Retinal pigment epithelial cell (primary cell): Measurements from ENCODE around the gene ASB5.

ENCODE experiments used
- DNase-seq: peaks from one replicate; pipeline ENCODE4 v3.0.0-alpha.2; 2010; ENCODE audit warnings: low read depth
- H3K4me3 ChIP-seq: 2 replicates; pipeline ENCODE4 v1.5.1; 2011; ENCODE audit warnings: mild to moderate bottlenecking, low read length, control low read depth, moderate library complexity
- TF ChIP-seq, protein P1 (sequence below): conservative IDR thresholded peaks from 2 replicates; pipeline ENCODE4 v1.5.1; 2011; ENCODE audit warnings: low read depth, low read length, control low read depth, inconsistent platforms

Gene ASB5

GRCh38 chr4:176189891-176190795, 78.9 kb downstream of the ASB5 start:
- TF ChIP-seq, protein P1, sequence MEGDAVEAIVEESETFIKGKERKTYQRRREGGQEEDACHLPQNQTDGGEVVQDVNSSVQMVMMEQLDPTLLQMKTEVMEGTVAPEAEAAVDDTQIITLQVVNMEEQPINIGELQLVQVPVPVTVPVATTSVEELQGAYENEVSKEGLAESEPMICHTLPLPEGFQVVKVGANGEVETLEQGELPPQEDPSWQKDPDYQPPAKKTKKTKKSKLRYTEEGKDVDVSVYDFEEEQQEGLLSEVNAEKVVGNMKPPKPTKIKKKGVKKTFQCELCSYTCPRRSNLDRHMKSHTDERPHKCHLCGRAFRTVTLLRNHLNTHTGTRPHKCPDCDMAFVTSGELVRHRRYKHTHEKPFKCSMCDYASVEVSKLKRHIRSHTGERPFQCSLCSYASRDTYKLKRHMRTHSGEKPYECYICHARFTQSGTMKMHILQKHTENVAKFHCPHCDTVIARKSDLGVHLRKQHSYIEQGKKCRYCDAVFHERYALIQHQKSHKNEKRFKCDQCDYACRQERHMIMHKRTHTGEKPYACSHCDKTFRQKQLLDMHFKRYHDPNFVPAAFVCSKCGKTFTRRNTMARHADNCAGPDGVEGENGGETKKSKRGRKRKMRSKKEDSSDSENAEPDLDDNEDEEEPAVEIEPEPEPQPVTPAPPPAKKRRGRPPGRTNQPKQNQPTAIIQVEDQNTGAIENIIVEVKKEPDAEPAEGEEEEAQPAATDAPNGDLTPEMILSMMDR = no peak
- no peak for DNase-seq
- H3K4me3 ChIP-seq = no peak overlapping the region

GRCh38 chr4:176188654-176189053, 80.4 kb downstream of the ASB5 start:
- TF ChIP-seq, protein P1 = no peak
- no peak overlapping the region for H3K4me3 ChIP-seq
- DNase-seq = no peak

DNA sequence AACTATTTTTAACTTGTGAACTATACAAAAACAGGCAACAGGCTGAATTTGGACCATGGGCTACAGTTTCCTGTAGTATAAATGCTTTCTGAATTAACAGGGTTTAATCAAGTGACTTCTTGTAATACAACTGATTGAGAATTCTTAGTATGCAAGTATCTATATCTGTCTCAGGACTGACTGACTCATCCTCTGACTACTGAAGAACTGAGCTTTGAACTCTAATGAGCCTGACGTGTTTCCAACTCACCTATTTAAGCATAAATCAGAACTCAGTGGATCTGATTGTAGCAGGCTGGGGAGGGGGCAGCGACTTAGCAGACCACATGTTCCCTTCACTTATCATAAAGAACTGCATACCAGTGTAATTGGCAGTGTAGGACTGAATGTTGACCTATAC, 81.4 kb downstream of the ASB5 start:
- H3K4me3 ChIP-seq = no peak overlapping the region
- DNase-seq = no peak
- TF ChIP-seq, protein P1 = no peak

GRCh38 chr4:176186671-176187395, 82.2 kb downstream of the ASB5 start:
- DNase-seq = no peak
- TF ChIP-seq, protein P1 = no peak
- H3K4me3 ChIP-seq = no peak overlapping the region

DNA sequence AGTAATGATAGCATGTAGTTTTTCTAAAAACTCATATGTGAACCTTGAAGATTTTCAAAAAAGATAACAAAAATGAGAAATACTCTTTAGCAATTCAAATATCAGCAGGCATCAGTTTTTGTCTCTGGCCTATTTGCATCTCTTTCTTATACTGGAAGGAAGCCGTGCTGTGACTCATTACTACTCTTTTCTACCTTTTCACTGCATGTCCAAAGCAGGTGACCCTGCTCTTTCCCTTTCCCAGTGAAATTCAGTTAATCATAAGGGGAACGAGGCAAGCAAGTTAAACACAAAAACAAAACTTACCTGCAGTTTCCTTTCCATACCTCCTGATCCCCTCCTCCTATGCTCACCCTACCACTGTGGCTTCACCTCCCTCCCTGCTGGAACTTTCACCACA, 83.0 kb downstream of the ASB5 start:
- H3K4me3 ChIP-seq = no peak overlapping the region
- no peak for DNase-seq
- TF ChIP-seq, protein P1 = no peak

DNA sequence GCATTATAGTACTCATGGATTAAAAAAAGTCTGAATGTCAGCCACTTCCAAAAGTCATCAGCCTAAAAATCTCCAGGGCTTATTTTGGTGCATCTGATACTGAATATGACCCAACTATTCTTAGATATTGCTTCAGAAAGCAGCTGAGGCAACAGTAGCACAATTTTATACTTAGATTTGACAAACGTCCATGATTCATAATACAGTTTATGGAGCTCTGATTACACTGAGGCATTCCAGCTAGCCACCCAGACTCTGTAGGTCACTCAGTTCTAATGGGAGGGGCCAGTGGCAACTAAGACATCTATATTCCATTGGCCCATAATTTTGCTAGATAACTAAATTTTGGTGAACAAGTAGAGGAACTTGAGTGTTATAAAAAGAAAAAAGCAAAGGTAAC, 84.0 kb downstream of the ASB5 start:
- no peak overlapping the region for H3K4me3 ChIP-seq
- peak; percentile 43 for DNase-seq
- TF ChIP-seq, protein P1 = no peak
